Activated T-helper 2 cell treated with anti-CD3 and anti-CD28 coated beads, Interferon-gamma antibody, Interleukin-2, Interleukin-4, amounts not matched to agents 10 μg/mL and 5 μg/mL and 100 μg/mL, durations not matched to agents 14 hours and 24 hours and 36 hours (primary cell): ENCODE data around the gene TCF4. TPM values are rescaled to one million over a fixed set of nuclear protein-coding genes. Genes with fewer than 3 reads are reported as not detected.

Experiments used
- DNase-seq: peaks from one replicate; pipeline ENCODE4 v3.0.0; 2021; ENCODE audit warnings: low spot score
- H3K27ac Mint-ChIP-seq: one replicate; pipeline ENCODE4 v1.8.0; 2021; ENCODE audit warnings: mixed read lengths
- H3K27me3 Mint-ChIP-seq: one replicate; pipeline ENCODE4 v1.8.0; 2021; ENCODE audit warnings: low read depth, mixed read lengths
- H3K36me3 Mint-ChIP-seq: one replicate; pipeline ENCODE4 v1.8.0; 2021; ENCODE audit warnings: low read depth, mixed read lengths
- H3K4me1 Mint-ChIP-seq: one replicate; pipeline ENCODE4 v1.8.0; 2021; ENCODE audit warnings: low read depth, mixed read lengths
- H3K4me3 Mint-ChIP-seq: one replicate; pipeline ENCODE4 v1.8.0; 2021; ENCODE audit warnings: low read depth, mild to moderate bottlenecking, moderate library complexity, mixed read lengths
- H3K9me3 Mint-ChIP-seq: one replicate; pipeline ENCODE4 v1.8.0; 2021; ENCODE audit warnings: mixed read lengths
- intact Hi-C: fragments of 100-400 bp; cut with micrococcal nuclease; formaldehyde crosslinking; loops from one replicate; pipeline ENCODE4 v1.15.1; 2023
- total RNA-seq: library from RNA; stranded (reverse); gene quantifications from 2 replicates; pipeline ENCODE4 v1.2.3, GENCODE V29; 2022

TCF4 gene
- total RNA-seq, 1 donor from 2014 or later, result 5.5 TPM

DNA sequence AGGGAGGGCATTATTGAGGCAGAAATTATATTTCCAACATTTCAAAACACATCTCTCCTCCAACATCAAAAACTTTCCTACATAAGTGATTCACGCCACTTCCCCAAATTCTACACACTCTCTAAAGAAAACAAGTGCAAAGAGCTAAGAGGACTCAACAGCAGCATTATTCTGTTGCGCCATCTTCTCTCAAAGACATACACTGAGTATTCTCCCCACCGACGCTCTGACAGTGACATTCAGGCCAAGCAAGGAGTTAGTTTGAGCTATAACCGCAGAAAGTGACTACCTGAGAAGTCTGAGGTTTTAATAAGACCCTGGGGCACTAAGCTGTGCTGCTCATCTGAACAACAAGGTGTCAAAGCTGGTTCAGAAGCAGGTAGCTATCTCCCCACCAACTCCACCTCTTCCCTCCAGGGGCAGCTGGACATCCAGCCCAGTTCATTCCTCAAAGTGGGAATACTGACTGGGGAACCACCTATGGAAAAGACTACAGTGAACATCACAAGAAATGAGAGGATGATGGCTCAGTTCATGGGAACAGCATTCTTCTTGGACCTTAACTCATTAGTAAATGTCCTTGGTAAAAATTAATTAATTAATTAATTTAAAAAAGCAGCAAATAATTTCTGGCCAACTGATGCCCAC, 319.2 kb downstream of the TCF4 start:
- Mint-ChIP-seq H3K9me3 (no peaks in the 10 kb centered on the region), H3K27me3 (no peaks in the 10 kb centered on the region), H3K27ac (peak overlapping the region; percentile 70), H3K4me1 (peaks cover 23% of the 10 kb centered on the region), H3K4me3 (no peak overlapping the region), H3K36me3 (peaks cover 9% of the 10 kb centered on the region)
- intact Hi-C loops, result loop anchor here (1.0 kb wide), 1 partner anchor 18 kb away; no protein-coding TSS in a partner anchor
- no peak for DNase-seq

- no peaks in the 10 kb centered on the region for H3K27me3 Mint-ChIP-seq
- H3K9me3 Mint-ChIP-seq, result no peaks in the 10 kb centered on the region
- H3K4me3 Mint-ChIP-seq, result no peak overlapping the region
- peaks cover 23% of the 10 kb centered on the region for H3K4me1 Mint-ChIP-seq
- no peak for DNase-seq
- intact Hi-C loops, result loop anchor here (1.0 kb wide), 1 partner anchor 18 kb away; no protein-coding TSS in a partner anchor
- peaks cover 9% of the 10 kb centered on the region for H3K36me3 Mint-ChIP-seq
- H3K27ac Mint-ChIP-seq, result peak overlapping the region; percentile 79
Observed at GRCh38 chr18:55268151-55268601, 319.8 kb downstream of the TCF4 start.

- intact Hi-C loops, result no loop called here
- no peak for DNase-seq
- peaks cover 24% of the 10 kb centered on the region for H3K4me1 Mint-ChIP-seq
- H3K27ac Mint-ChIP-seq, result no peak overlapping the region
- no peaks in the 10 kb centered on the region for H3K9me3 Mint-ChIP-seq
- peaks cover 9% of the 10 kb centered on the region for H3K36me3 Mint-ChIP-seq
- H3K4me3 Mint-ChIP-seq, result no peak overlapping the region
- no peaks in the 10 kb centered on the region for H3K27me3 Mint-ChIP-seq
Observed at GRCh38 chr18:55266981-55267380, 321.0 kb downstream of the TCF4 start.

GRCh38 chr18:55265984-55266383, 322.0 kb downstream of the TCF4 start:
- no peaks in the 10 kb centered on the region for H3K9me3 Mint-ChIP-seq
- no peak overlapping the region for H3K4me3 Mint-ChIP-seq
- H3K4me1 Mint-ChIP-seq, result peaks cover 24% of the 10 kb centered on the region
- peaks cover 9% of the 10 kb centered on the region for H3K36me3 Mint-ChIP-seq
- intact Hi-C loops, result no loop called here
- no peak overlapping the region for H3K27ac Mint-ChIP-seq
- H3K27me3 Mint-ChIP-seq, result no peaks in the 10 kb centered on the region
- no peak for DNase-seq

DNA sequence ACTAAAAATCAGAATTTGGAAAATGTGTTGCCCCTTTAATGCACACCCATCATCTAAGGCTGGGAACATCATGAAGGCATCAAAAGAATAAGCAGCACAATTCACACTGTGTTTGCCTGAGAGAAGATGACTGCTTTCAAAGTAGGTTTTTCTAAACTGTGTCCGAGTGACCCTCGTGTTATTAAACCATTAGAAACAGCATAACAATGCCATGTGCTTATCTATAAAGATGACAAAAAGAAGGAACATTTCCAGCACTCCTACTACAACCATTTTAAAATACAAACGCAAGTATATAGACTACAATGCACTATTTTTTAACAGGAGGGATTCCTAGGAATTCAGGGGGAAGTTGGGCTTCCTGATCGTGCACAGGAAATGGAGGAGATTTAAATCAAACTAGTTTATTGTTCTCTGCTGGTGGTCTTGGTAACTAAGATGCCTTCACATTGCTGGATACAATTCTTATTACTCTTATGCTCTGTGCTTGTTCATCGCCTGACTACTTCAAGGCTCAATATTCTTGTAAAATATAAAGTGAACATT, 322.8 kb downstream of the TCF4 start:
- H3K27me3 Mint-ChIP-seq, result no peaks in the 10 kb centered on the region
- no peak for DNase-seq
- H3K4me1 Mint-ChIP-seq, result peaks cover 24% of the 10 kb centered on the region
- no peaks in the 10 kb centered on the region for H3K9me3 Mint-ChIP-seq
- H3K27ac Mint-ChIP-seq, result peak overlapping the region; percentile 28
- intact Hi-C loops, result no loop called here
- peaks cover 9% of the 10 kb centered on the region for H3K36me3 Mint-ChIP-seq
- H3K4me3 Mint-ChIP-seq, result no peak overlapping the region

- no peaks in the 10 kb centered on the region for H3K9me3 Mint-ChIP-seq
- no peak for DNase-seq
- H3K4me1 Mint-ChIP-seq, result peaks cover 23% of the 10 kb centered on the region
- no peaks in the 10 kb centered on the region for H3K27me3 Mint-ChIP-seq
- H3K4me3 Mint-ChIP-seq, result no peak overlapping the region
- intact Hi-C loops, result no loop called here
- H3K27ac Mint-ChIP-seq, result peak overlapping the region; percentile 17
- H3K36me3 Mint-ChIP-seq, result peaks cover 5% of the 10 kb centered on the region
Observed at GRCh38 chr18:55264108-55264507, 323.9 kb downstream of the TCF4 start.

- H3K4me3 Mint-ChIP-seq, result no peak overlapping the region
- DNase-seq, result no peak
- H3K27ac Mint-ChIP-seq, result no peak overlapping the region
- peaks cover 12% of the 10 kb centered on the region for H3K4me1 Mint-ChIP-seq
- H3K9me3 Mint-ChIP-seq, result no peaks in the 10 kb centered on the region
- no peaks in the 10 kb centered on the region for H3K36me3 Mint-ChIP-seq
- intact Hi-C loops, result no loop called here
- no peaks in the 10 kb centered on the region for H3K27me3 Mint-ChIP-seq
Observed at GRCh38 chr18:55262021-55262560, 325.9 kb downstream of the TCF4 start.

DNA sequence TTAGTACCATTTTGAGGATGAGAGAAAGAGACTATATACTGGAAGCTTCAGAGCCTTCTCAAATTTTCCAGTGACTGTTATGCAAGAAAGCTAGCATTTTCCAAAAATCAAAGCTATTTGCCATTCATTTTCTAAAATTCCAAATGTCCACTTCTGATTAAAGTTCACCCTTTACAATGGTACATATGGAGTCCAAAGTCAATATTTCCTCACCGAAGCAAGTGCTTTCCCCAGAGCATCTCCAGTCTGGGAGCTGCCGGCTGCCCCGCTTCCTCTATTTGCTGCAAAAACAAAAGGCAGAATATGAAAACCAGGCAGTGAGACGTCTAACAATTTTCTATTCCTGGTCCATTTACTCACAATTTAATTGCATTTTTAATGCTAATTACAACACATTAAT, 326.7 kb downstream of the TCF4 start:
- no peak for DNase-seq
- no peaks in the 10 kb centered on the region for H3K36me3 Mint-ChIP-seq
- no peak overlapping the region for H3K4me3 Mint-ChIP-seq
- intact Hi-C loops, result no loop called here
- no peak overlapping the region for H3K27ac Mint-ChIP-seq
- H3K9me3 Mint-ChIP-seq, result no peaks in the 10 kb centered on the region
- H3K27me3 Mint-ChIP-seq, result no peaks in the 10 kb centered on the region
- H3K4me1 Mint-ChIP-seq, result peaks cover 13% of the 10 kb centered on the region

- H3K36me3 Mint-ChIP-seq, result peaks cover 4% of the 10 kb centered on the region
- intact Hi-C loops, result loop anchor here (10.0 kb wide), 1 partner anchor 543 kb away; no protein-coding TSS in a partner anchor
- H3K9me3 Mint-ChIP-seq, result peaks cover 3% of the 10 kb centered on the region
- H3K4me3 Mint-ChIP-seq, result no peak overlapping the region
- H3K27me3 Mint-ChIP-seq, result no peaks in the 10 kb centered on the region
- no peak for DNase-seq
- H3K27ac Mint-ChIP-seq, result no peak overlapping the region
- peaks cover 3% of the 10 kb centered on the region for H3K4me1 Mint-ChIP-seq
Observed at GRCh38 chr18:55258088-55258487, 329.9 kb downstream of the TCF4 start.

GRCh38 chr18:55256929-55257289, 331.1 kb downstream of the TCF4 start:
- H3K27me3 Mint-ChIP-seq, result no peaks in the 10 kb centered on the region
- H3K4me1 Mint-ChIP-seq, result peaks cover 7% of the 10 kb centered on the region
- intact Hi-C loops, result loop anchor here (10.0 kb wide), 1 partner anchor 542 kb away; no protein-coding TSS in a partner anchor
- no peak overlapping the region for H3K27ac Mint-ChIP-seq
- H3K4me3 Mint-ChIP-seq, result no peak overlapping the region
- DNase-seq, result no peak
- H3K36me3 Mint-ChIP-seq, result peaks cover 4% of the 10 kb centered on the region
- peaks cover 3% of the 10 kb centered on the region for H3K9me3 Mint-ChIP-seq

GRCh38 chr18:55256226-55256928, 331.6 kb downstream of the TCF4 start:
- Mint-ChIP-seq H3K27ac (no peak overlapping the region), H3K4me3 (no peak overlapping the region)

GRCh38 chr18:55253814-55254213, 334.2 kb downstream of the TCF4 start:
- Mint-ChIP-seq H3K27ac (no peak overlapping the region), H3K36me3 (peaks cover 4% of the 10 kb centered on the region), H3K27me3 (no peaks in the 10 kb centered on the region)

More at GRCh38 chr18:55256226-55256928, 331.6 kb downstream of the TCF4 start:
- DNase-seq, result no peak
- Mint-ChIP-seq H3K27me3 (no peaks in the 10 kb centered on the region), H3K36me3 (peaks cover 4% of the 10 kb centered on the region), H3K4me1 (peaks cover 7% of the 10 kb centered on the region), H3K9me3 (peaks cover 3% of the 10 kb centered on the region)
- intact Hi-C loops, result loop anchor here (10.0 kb wide), 1 partner anchor 542 kb away; no protein-coding TSS in a partner anchor

More at GRCh38 chr18:55253814-55254213, 334.2 kb downstream of the TCF4 start:
- DNase-seq, result no peak
- H3K9me3 Mint-ChIP-seq, result peaks cover 3% of the 10 kb centered on the region
- intact Hi-C loops, result loop anchor here (10.0 kb wide), 1 partner anchor 539 kb away; no protein-coding TSS in a partner anchor
- no peak overlapping the region for H3K4me3 Mint-ChIP-seq
- peaks cover 29% of the 10 kb centered on the region for H3K4me1 Mint-ChIP-seq
